Neural cell (in vitro differentiated cells): ENCODE data around the gene F9. TPM values are rescaled to one million over a fixed set of nuclear protein-coding genes. Genes with fewer than 3 reads are reported as not detected.

Experiments
- H2AFZ ChIP-seq: fragments of 200-600, 300-800 bp; sonication (generic), shearing (Covaris generic); 2 replicates; pipeline ENCODE4 v1.6.0; 2014; ENCODE audit warnings: low read depth, mild to moderate bottlenecking, antibody characterized with exemption, low read length, moderate library complexity
- H3F3A ChIP-seq: fragments of 200-600 bp; shearing (Covaris generic); 2 replicates; pipeline ENCODE4 v1.6.1; 2016; ENCODE audit warnings: mild to moderate bottlenecking, moderate library complexity, mixed read lengths, antibody characterized with exemption, low read length; ENCODE audit not compliant: insufficient read depth, poor library complexity, severe bottlenecking
- H3K27ac ChIP-seq: fragments of 200-600, 300-800 bp; sonication (generic), shearing (Covaris generic); 2 replicates; pipeline ENCODE4 v1.5.1; 2014; ENCODE audit warnings: mild to moderate bottlenecking, low read length, moderate library complexity
- H3K27me3 ChIP-seq: fragments of 300-800, 200-600 bp; sonication (generic), shearing (Covaris generic); 2 replicates; pipeline ENCODE4 v1.6.0; 2014; ENCODE audit warnings: mild to moderate bottlenecking, low read depth, low read length, moderate library complexity; ENCODE audit not compliant: insufficient read depth
- H3K36me3 ChIP-seq: fragments of 300-800, 200-600 bp; sonication (generic), shearing (Covaris generic); 2 replicates; pipeline ENCODE4 v1.5.1; 2014; ENCODE audit warnings: mild to moderate bottlenecking, antibody characterized with exemption, low read length, moderate library complexity; ENCODE audit not compliant: insufficient read depth
- H3K4me2 ChIP-seq: fragments of 300-800, 200-600 bp; sonication (generic), shearing (Covaris generic); 2 replicates; pipeline ENCODE4 v1.6.0; 2014; ENCODE audit warnings: mild to moderate bottlenecking, low read length
- H3K4me3 ChIP-seq: fragments of 300-800, 200-600 bp; sonication (generic), shearing (Covaris generic); 2 replicates; pipeline ENCODE4 v1.5.1; 2014; ENCODE audit warnings: mild to moderate bottlenecking, low read length, moderate library complexity
- H3K79me2 ChIP-seq: fragments of 200-600 bp; shearing (Covaris generic); replicated peaks from 2 replicates; pipeline ENCODE4 v1.6.0; 2014; ENCODE audit warnings: mild to moderate bottlenecking, low read length, moderate library complexity; ENCODE audit not compliant: insufficient read depth
- H3K9ac ChIP-seq: fragments of 300-800, 200-600 bp; sonication (generic), shearing (Covaris generic); 2 replicates; pipeline ENCODE4 v1.6.1; 2016; ENCODE audit warnings: mild to moderate bottlenecking, low read length, mixed read lengths
- H3K9me2 ChIP-seq: fragments of 200-600 bp; shearing (Covaris generic); 2 replicates; pipeline ENCODE4 v1.6.1; 2016; ENCODE audit warnings: mild to moderate bottlenecking, low read length, mixed read lengths; ENCODE audit not compliant: insufficient read depth
- H3K9me3 ChIP-seq: fragments of 200-600, 300-800 bp; sonication (generic), shearing (Covaris generic); 2 replicates; pipeline ENCODE4 v1.6.1; 2016; ENCODE audit warnings: mild to moderate bottlenecking, mixed run types, low read length, moderate library complexity, mixed read lengths
- H4K20me1 ChIP-seq: fragments of 200-600 bp; shearing (Covaris generic); 2 replicates; pipeline ENCODE4 v1.6.1; 2016; ENCODE audit warnings: mild to moderate bottlenecking, mixed run types; ENCODE audit not compliant: insufficient read depth
- CTCF ChIP-seq: fragments of 450-650 bp; IDR thresholded peaks from 2 replicates; pipeline ENCODE4 v1.5.1; 2014; ENCODE audit warnings: antibody characterized with exemption, mild to moderate bottlenecking, moderate library complexity; ENCODE audit not compliant: poor library complexity, severe bottlenecking
- EP300 ChIP-seq: fragments of 450-650 bp; conservative IDR thresholded peaks from 2 replicates; pipeline ENCODE4 v1.6.1; 2014; ENCODE audit warnings: antibody characterized with exemption, mild to moderate bottlenecking, moderate library complexity; ENCODE audit not compliant: poor library complexity, severe bottlenecking
- EZH2 ChIP-seq: fragments of 200-600, 300-800 bp; shearing (Covaris generic), sonication (generic); IDR thresholded peaks from 2 replicates; pipeline ENCODE4 v1.6.1; 2014; ENCODE audit warnings: antibody characterized with exemption, low read length, borderline replicate concordance, mild to moderate bottlenecking; ENCODE audit not compliant: insufficient read depth, poor library complexity, severe bottlenecking
- MXI1 ChIP-seq: fragments of 450-650 bp; conservative IDR thresholded peaks from 2 replicates; pipeline ENCODE4 v1.6.1; 2014; ENCODE audit warnings: antibody characterized with exemption, mild to moderate bottlenecking; ENCODE audit not compliant: poor library complexity, severe bottlenecking
- POLR2AphosphoS5 ChIP-seq: IDR thresholded peaks from 2 replicates; pipeline ENCODE4 v1.6.1; 2012
- RAD21 ChIP-seq: fragments of 450-650 bp; conservative IDR thresholded peaks from 2 replicates; pipeline ENCODE4 v1.6.1; 2014; ENCODE audit warnings: antibody characterized with exemption, mild to moderate bottlenecking, moderate library complexity
- SMC3 ChIP-seq: fragments of 450-650 bp; conservative IDR thresholded peaks from 2 replicates; pipeline ENCODE4 v1.6.1; 2014; ENCODE audit warnings: antibody characterized with exemption, mild to moderate bottlenecking, moderate library complexity; ENCODE audit not compliant: poor library complexity
- TAF1 ChIP-seq: IDR thresholded peaks from 2 replicates; pipeline ENCODE4 v1.6.1; 2012; ENCODE audit warnings: low read depth
- polyA minus RNA-seq: library from RNA; depleted of rRNA, polyadenylated mRNA; stranded (reverse); fragments of >200 nt; gene quantifications from 2 replicates; pipeline ENCODE4 v1.2.3, GENCODE V29; 2014
- polyA plus RNA-seq: library from polyadenylated mRNA; depleted of rRNA; stranded (reverse); fragments of >200 nt; gene quantifications from 2 replicates; pipeline ENCODE4 v1.2.3, GENCODE V29; 2014
- TF ChIP-seq, protein P1 (sequence below): IDR thresholded peaks from 2 replicates; pipeline ENCODE4 v1.6.1; 2012; ENCODE audit warnings: borderline replicate concordance

The F9 gene
- polyA plus RNA-seq (not detected in 2 replicates), polyA minus RNA-seq (not detected in 2 replicates)

GRCh38 chrX:139530550-139530949 is at the start of gene F9:
TSS of gene F9 (plus strand) at chrX:139530739. CDS start at chrX:139530765, 26 bp downstream.
- TF ChIP-seq CTCF (no peak), SMC3 (no peak), RAD21 (no peak), EZH2 (no peak), POLR2AphosphoS5 (no peak)
- H4K20me1 ChIP-seq, result no peaks in the 10 kb centered on the region
- H3F3A ChIP-seq, result no peaks in the 10 kb centered on the region
- H3K79me2 ChIP-seq, result no peaks in the 10 kb centered on the region
- no peak within 1 kb of the TSS for H3K27ac ChIP-seq
- no peak within 1 kb of the TSS for H2AFZ ChIP-seq
- no peaks in the 10 kb centered on the region for H3K27me3 ChIP-seq
- H3K9ac ChIP-seq, result no peak within 1 kb of the TSS
- H3K36me3 ChIP-seq, result no peaks in the 10 kb centered on the region
- H3K9me2 ChIP-seq, result no peaks in the 10 kb centered on the region
- H3K4me3 ChIP-seq, result no peak within 1 kb of the TSS
- H3K4me2 ChIP-seq, result no peak within 1 kb of the TSS
- H3K9me3 ChIP-seq, result no peaks in the 10 kb centered on the region

GRCh38 chrX:139483699-139484098 is 46.8 kb upstream of the F9 start:
- H3K9me2 ChIP-seq, result no peaks in the 10 kb centered on the region
- H3K27me3 ChIP-seq, result no peaks in the 10 kb centered on the region
- H3K4me3 ChIP-seq, result no peak overlapping the region
- TF ChIP-seq EZH2, result no peak
- no peak for TF ChIP-seq POLR2AphosphoS5
- no peak for TF ChIP-seq CTCF
- TF ChIP-seq EP300, result no peak
- TF ChIP-seq, protein P1, sequence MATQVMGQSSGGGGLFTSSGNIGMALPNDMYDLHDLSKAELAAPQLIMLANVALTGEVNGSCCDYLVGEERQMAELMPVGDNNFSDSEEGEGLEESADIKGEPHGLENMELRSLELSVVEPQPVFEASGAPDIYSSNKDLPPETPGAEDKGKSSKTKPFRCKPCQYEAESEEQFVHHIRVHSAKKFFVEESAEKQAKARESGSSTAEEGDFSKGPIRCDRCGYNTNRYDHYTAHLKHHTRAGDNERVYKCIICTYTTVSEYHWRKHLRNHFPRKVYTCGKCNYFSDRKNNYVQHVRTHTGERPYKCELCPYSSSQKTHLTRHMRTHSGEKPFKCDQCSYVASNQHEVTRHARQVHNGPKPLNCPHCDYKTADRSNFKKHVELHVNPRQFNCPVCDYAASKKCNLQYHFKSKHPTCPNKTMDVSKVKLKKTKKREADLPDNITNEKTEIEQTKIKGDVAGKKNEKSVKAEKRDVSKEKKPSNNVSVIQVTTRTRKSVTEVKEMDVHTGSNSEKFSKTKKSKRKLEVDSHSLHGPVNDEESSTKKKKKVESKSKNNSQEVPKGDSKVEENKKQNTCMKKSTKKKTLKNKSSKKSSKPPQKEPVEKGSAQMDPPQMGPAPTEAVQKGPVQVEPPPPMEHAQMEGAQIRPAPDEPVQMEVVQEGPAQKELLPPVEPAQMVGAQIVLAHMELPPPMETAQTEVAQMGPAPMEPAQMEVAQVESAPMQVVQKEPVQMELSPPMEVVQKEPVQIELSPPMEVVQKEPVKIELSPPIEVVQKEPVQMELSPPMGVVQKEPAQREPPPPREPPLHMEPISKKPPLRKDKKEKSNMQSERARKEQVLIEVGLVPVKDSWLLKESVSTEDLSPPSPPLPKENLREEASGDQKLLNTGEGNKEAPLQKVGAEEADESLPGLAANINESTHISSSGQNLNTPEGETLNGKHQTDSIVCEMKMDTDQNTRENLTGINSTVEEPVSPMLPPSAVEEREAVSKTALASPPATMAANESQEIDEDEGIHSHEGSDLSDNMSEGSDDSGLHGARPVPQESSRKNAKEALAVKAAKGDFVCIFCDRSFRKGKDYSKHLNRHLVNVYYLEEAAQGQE, result no peak
- no peak for TF ChIP-seq MXI1
- no peak for TF ChIP-seq SMC3
- TF ChIP-seq TAF1, result no peak
- no peak for TF ChIP-seq RAD21
- H4K20me1 ChIP-seq, result no peaks in the 10 kb centered on the region
- no peak overlapping the region for H3K27ac ChIP-seq
- no peaks in the 10 kb centered on the region for H3F3A ChIP-seq
- no peak overlapping the region for H3K4me2 ChIP-seq
- no peaks in the 10 kb centered on the region for H3K79me2 ChIP-seq
- H3K36me3 ChIP-seq, result no peaks in the 10 kb centered on the region
- H3K9ac ChIP-seq, result no peak overlapping the region
- H3K9me3 ChIP-seq, result no peaks in the 10 kb centered on the region
- H2AFZ ChIP-seq, result no peak overlapping the region
